K562 (cell line): ENCODE measurements around the gene GNG3. TPM values are rescaled to one million over a fixed set of nuclear protein-coding genes. Genes with fewer than 3 reads are reported as not detected.

Experiments used
- ATAC-seq: fragments of 200-7000 bp; cut with Tn5 transposase; 3 replicates; pipeline ENCODE4 v1.9.1; 2020; ENCODE audit warnings: moderate library complexity
- BruUV-seq: library from RNA; stranded (reverse); fragments of 400-500 nt; replicated peaks from 2 replicates; lab custom pipeline; 2021; lab: Mats Ljungman, UMichigan
- CTCF ChIA-PET: fragments of 300-600 bp; formaldehyde crosslinking; extraction: SDS; loops from one replicate; lab custom pipeline; 2021; ENCODE audit warnings: low intra/inter-chr PET ratio; lab: Yijun Ruan, JAX
- POLR2A ChIA-PET: fragments of 300-600, 350-650 bp; sonication (Branson Sonifier 250); formaldehyde crosslinking; extraction: SDS; loops from one replicate; lab custom pipeline; 2021; ENCODE audit warnings: antibody characterized with exemption, inconsistent platforms; lab: Yijun Ruan, JAX
- DNase-seq, 4 experiments: peaks; one replicate each; pipeline versions ENCODE4 v3.0.0 to v3.0.0-alpha.2; 2011 to 2018; ENCODE audit warnings: low spot score in 3 of 4, mixed read lengths in 3 of 4; ENCODE audit errors: extremely low read depth in 1 of 4
- FAIRE-seq: peaks from 2 replicates; lab custom pipeline; 2011; peaks lifted over from hg19 to GRCh38; lab: Jason Lieb, UNC
- H2AFZ ChIP-seq: 2 replicates; pipeline ENCODE4 v1.6.0; 2011; ENCODE audit warnings: low read depth, low read length, control low read depth, inconsistent platforms
- H3K27ac ChIP-seq: fragments of 200-600 bp; 3 replicates; pipeline ENCODE4 v1.8.0; 2011; ENCODE audit warnings: low read depth, mild to moderate bottlenecking, control low read depth, inconsistent platforms, low read length, moderate library complexity, mixed read lengths; ENCODE audit errors: extremely low read depth
- H3K27me3 ChIP-seq, 2 experiments: fragments of 300-600 bp in 1 of 2; 2 replicates in 1 of 2; 3 replicates in 1 of 2; pipeline versions ENCODE4 v1.6.0 to v1.8.0; 2011; ENCODE audit warnings: inconsistent platforms in 2 of 2, low read length in 2 of 2, mild to moderate bottlenecking in 1 of 2, mixed read lengths in 1 of 2, moderate library complexity in 1 of 2; ENCODE audit not compliant: control insufficient read depth in 2 of 2, insufficient read depth in 2 of 2
- H3K36me3 ChIP-seq: fragments of 300-600 bp; 3 replicates; pipeline ENCODE4 v1.8.0; 2011; ENCODE audit warnings: mild to moderate bottlenecking, low read length, inconsistent platforms; ENCODE audit not compliant: control insufficient read depth, insufficient read depth
- H3K4me1 ChIP-seq, 2 experiments: fragments of 200-600 bp in 1 of 2; replicated peaks in 1 of 2; 2 replicates in 1 of 2; 3 replicates in 1 of 2; pipeline versions ENCODE4 v1.5.1 to v1.8.0; 2011; ENCODE audit warnings: inconsistent platforms in 2 of 2, low read length in 2 of 2, mild to moderate bottlenecking in 1 of 2, mixed read lengths in 1 of 2, moderate library complexity in 1 of 2; ENCODE audit not compliant: control insufficient read depth in 2 of 2, insufficient read depth in 2 of 2
- H3K4me2 ChIP-seq: 2 replicates; pipeline ENCODE4 v1.6.1; 2011; ENCODE audit warnings: low read length, control low read depth, inconsistent platforms, mixed read lengths; ENCODE audit not compliant: insufficient read depth
- H3K4me3 ChIP-seq: fragments of 200-600 bp; sonication (generic), shearing (Covaris generic); 2 replicates; pipeline ENCODE4 v1.5.1; 2016; ENCODE audit warnings: control low read depth, inconsistent platforms
- H3K79me2 ChIP-seq: fragments of 200-600 bp; 3 replicates; pipeline ENCODE4 v1.8.0; 2011; ENCODE audit warnings: low read length, inconsistent platforms; ENCODE audit not compliant: control insufficient read depth, insufficient read depth
- H3K9ac ChIP-seq, 2 experiments: 2 replicates each; pipeline versions ENCODE4 v1.6.0 to v1.6.1; 2011; ENCODE audit warnings: low read depth in 2 of 2, low read length in 2 of 2, control low read depth in 1 of 2, inconsistent platforms in 1 of 2, mild to moderate bottlenecking in 1 of 2, mixed read lengths in 1 of 2; ENCODE audit not compliant: insufficient read depth in 1 of 2
- H3K9me1 ChIP-seq: one replicate; pipeline ENCODE4 v1.6.0; 2011; ENCODE audit warnings: inconsistent platforms, mild to moderate bottlenecking, low read length, moderate library complexity; ENCODE audit not compliant: control insufficient read depth, insufficient read depth
- H3K9me3 ChIP-seq: replicated peaks from 2 replicates; pipeline ENCODE4 v1.5.1; 2011; ENCODE audit warnings: low read depth, low read length, inconsistent platforms; ENCODE audit not compliant: control insufficient read depth, insufficient read depth
- H4K20me1 ChIP-seq: replicated peaks from 2 replicates; pipeline ENCODE4 v1.6.1; 2011; ENCODE audit warnings: low read length, inconsistent platforms, mixed read lengths; ENCODE audit not compliant: control insufficient read depth, insufficient read depth
- ATF3 ChIP-seq, 2 experiments: fragments of 450-650 bp in 1 of 2; sonication (generic) in 1 of 2; formaldehyde crosslinking in 1 of 2; IDR thresholded peaks in 1 of 2; conservative IDR thresholded peaks in 1 of 2; 2 replicates each; pipeline versions ENCODE4 v1.6.1 to v1.8.1; 2016 to 2023; ENCODE audit warnings: mild to moderate bottlenecking in 2 of 2, moderate library complexity in 2 of 2, inconsistent platforms in 1 of 2, missing genetic modification reagents in 1 of 2
- BRD4 ChIP-seq: fragments of 200-600 bp; sonication (generic); IDR thresholded peaks from 2 replicates; pipeline ENCODE4 v1.6.1; 2017; ENCODE audit warnings: inconsistent platforms
- DACH1 ChIP-seq: fragments of 450-650 bp; IDR thresholded peaks from 2 replicates; pipeline ENCODE4 v1.6.1; 2018; ENCODE audit not compliant: partially characterized antibody
- FOXK1 ChIP-seq: sonication (generic); formaldehyde crosslinking; IDR thresholded peaks from 2 replicates; pipeline ENCODE4 v1.8.0; 2022; ENCODE audit warnings: missing genetic modification reagents, mild to moderate bottlenecking, borderline replicate concordance
- MBD2 ChIP-seq: sonication (generic); IDR thresholded peaks from 2 replicates; pipeline ENCODE4 v1.6.1; 2016; ENCODE audit warnings: low read depth, borderline replicate concordance
- MLLT1 ChIP-seq, 2 experiments: fragments of 450-650 bp; IDR thresholded peaks; 2 replicates each; pipeline ENCODE4 v1.6.1; 2016
- MTA2 ChIP-seq: fragments of 450-650 bp; IDR thresholded peaks from 2 replicates; pipeline ENCODE4 v1.6.1; 2016; ENCODE audit warnings: low read depth
- NR2C1 ChIP-seq, 2 experiments: fragments of 450-650 bp; IDR thresholded peaks; 2 replicates each; pipeline ENCODE4 v1.6.1; 2017; ENCODE audit warnings: mild to moderate bottlenecking in 2 of 2, antibody characterized with exemption in 1 of 2, inconsistent platforms in 1 of 2, missing compliant biosample characterization in 1 of 2, missing genetic modification characterization in 1 of 2
- RBM17 ChIP-seq: fragments of 200-400 bp; formaldehyde crosslinking; IDR thresholded peaks from 2 replicates; pipeline ENCODE4 v1.6.1; 2017; ENCODE audit warnings: low read depth, mild to moderate bottlenecking, low read length, borderline replicate concordance
- SRF ChIP-seq, 2 experiments: fragments of 250-450, 450-650 bp in 1 of 2; sonication (Bioruptor Pico) in 1 of 2; sonication (generic) in 1 of 2; formaldehyde crosslinking; IDR thresholded peaks; 2 replicates each; pipeline versions ENCODE4 v1.5.0 to v1.5.1; 2020 to 2022; ENCODE audit warnings: mild to moderate bottlenecking in 1 of 2, missing genetic modification reagents in 1 of 2
- ZNF224 ChIP-seq: sonication (generic); formaldehyde crosslinking; IDR thresholded peaks from 2 replicates; pipeline ENCODE4 v1.8.0; 2022; ENCODE audit warnings: mild to moderate bottlenecking, missing genetic modification reagents
- WGBS: fragments of 100-300 bp; shearing (Covaris generic); methylation state at CpG from one replicate; pipeline ENCODE4 v1.1.6; 2016; ENCODE audit warnings: low coverage, mixed read lengths; ENCODE audit not compliant: insufficient coverage; ENCODE audit errors: missing lambda C conversion rate; 5-methylcytosine and 5-hydroxymethylcytosine counted together
- in situ Hi-C: fragments of 300-500 bp; cut with MboI; formaldehyde crosslinking; loops from 4 replicates; pipeline ENCODE4 v1.15.0; 2018; ENCODE audit warnings: inconsistent platforms, mixed read lengths
- intact Hi-C: fragments of 100-400 bp; cut with micrococcal nuclease; formaldehyde crosslinking; loops from 2 replicates; pipeline ENCODE4 v1.14.2; 2022
- polyA plus RNA-seq, 8 experiments: library from polyadenylated mRNA; depleted of rRNA in 4 of 8; stranded (reverse) in 5 of 8; unstranded in 3 of 8; fragments of >200 nt; fragmentation: Nextera tagmentation in 2 of 8; fragmentation: Illumina TruSeq in 1 of 8; extraction: Ambion mirVana in 2 of 8; extraction: Trizol in 1 of 8; gene quantifications; 2 replicates each; pipeline versions ENCODE4 v1.2.1 to v1.2.3, GENCODE V29; 2011 to 2014; ENCODE audit warnings: inconsistent platforms in 1 of 8, missing spikeins in 1 of 8
- total RNA-seq, 7 experiments: library from RNA; depleted of rRNA in 6 of 7; stranded (reverse); fragments of >200 nt in 6 of 7; fragmentation: Illumina TruSeq in 2 of 7; extraction: Trizol in 2 of 7; gene quantifications; 2 replicates each; pipeline versions ENCODE4 v1.2.1 to v1.2.3, GENCODE V29; 2011 to 2021; ENCODE audit warnings: low replicate concordance in 1 of 7
- TF ChIP-seq, protein P1 (sequence below): fragments of 450-650 bp; IDR thresholded peaks from 2 replicates; pipeline ENCODE4 v1.6.1; 2017; ENCODE audit warnings: antibody characterized with exemption, mild to moderate bottlenecking

The GNG3 gene
- total and polyA plus RNA-seq, 9 of the 15 experiments (the other 6 are each of a cell fraction or from before 2014, with no cell fraction given): 0.07 TPM; not detected in 8

DNA sequence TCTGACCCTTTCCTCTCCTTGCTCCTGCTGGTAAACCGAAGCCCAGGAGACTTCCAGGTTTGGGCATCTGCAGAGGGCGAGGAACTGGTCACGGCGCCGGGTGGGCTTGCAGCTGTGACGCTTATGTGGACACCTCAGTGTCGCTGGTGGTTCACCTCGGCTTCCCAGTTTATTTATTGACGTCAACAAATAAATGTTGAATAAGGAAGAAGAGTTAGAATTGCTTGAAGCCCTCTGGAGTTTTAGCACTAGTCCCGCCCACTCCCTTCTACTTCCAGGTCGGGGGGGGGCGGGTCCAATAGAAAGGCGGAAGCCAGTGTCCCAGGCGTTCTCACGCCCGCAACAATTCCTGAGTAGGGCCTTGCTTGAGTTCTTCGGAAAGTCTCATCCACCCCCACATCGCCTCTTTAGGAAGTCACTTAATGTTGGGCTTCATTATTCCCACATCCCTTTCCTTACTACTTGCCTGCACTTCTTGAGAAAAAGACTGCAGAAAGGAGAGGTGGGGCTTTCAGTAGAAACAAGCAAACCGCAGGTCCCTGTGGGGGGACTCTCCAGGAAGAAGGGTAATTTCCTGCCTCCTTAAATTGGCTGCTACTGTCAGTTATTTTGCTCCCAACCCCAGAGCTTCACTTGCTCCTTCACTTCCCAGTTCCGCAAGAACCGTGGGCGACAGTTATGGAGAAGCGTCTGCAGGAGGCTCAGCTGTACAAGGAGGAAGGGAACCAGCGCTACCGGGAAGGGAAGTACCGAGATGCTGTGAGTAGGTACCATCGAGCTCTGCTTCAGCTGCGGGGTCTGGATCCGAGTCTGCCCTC, 20.9 kb downstream of the GNG3 start, which contains the start of gene TTC9C:
Gene TTC9C (plus strand): TSS at position 316 of the 818 bp plus-strand sequence. CDS start 363 bp downstream, at position 679.
- DNase-seq (peak; percentile 82 to 90 (median 83)), FAIRE-seq (peak; percentile 68), ATAC-seq (peak; percentile 71)
- Histone ChIP-seq H3K9me3 (no peaks in the 10 kb centered on the region), H2AFZ (peak within 1 kb of the TSS; percentile 100), H3K79me2 (peaks cover 65% of the 10 kb centered on the region), H3K36me3 (peaks cover 49% of the 10 kb centered on the region), H4K20me1 (peaks cover 6% of the 10 kb centered on the region; the same call in 1 of the 2 replicates), H3K27me3 (no peaks in the 10 kb centered on the region), H3K4me1 (peaks cover 13 to 19% of the 10 kb centered on the region in 2 experiments; a peak in 4 of 5 replicates), H3K9me1 (no peaks in the 10 kb centered on the region), H3K4me2 (peak within 1 kb of the TSS; percentile 100), H3K4me3 (peak within 1 kb of the TSS; percentile 90), H3K27ac (peak within 1 kb of the TSS; percentile 99), H3K9ac (peak within 1 kb of the TSS; percentile 98 to 100)
- WGBS: under 1% methylated on average over 29 of the region's 29 CpGs
- intact Hi-C loops (loop anchor here (5.0 to 10.0 kb wide), 4 partner anchors 34 to 136 kb away; partner anchors contain the start of genes POLR2G and TUT1), in situ Hi-C loops (no loop called here)
- CTCF ChIA-PET: interaction anchor here (1.1 kb wide), 1 partner anchor 59 kb away, joined by 4 read pairs; the partner anchor contains the start of gene TMEM179B
- BruUV-seq: TSS peak; percentile 83
- POLR2A ChIA-PET: interaction anchor here (0.6 to 4.5 kb wide), 18 partner anchors 14 to 183 kb away, joined by 3 to 31 read pairs (median 5); partner anchors contain the start of genes BSCL2, C11orf98, CSKMT and GNG3
- TF ChIP-seq MBD2: peak; percentile 53; the same call in 1 of the 2 replicates
- no peak for TF ChIP-seq ZNF224 (CRISPR knock-in tag)
- TF ChIP-seq MTA2: peak; percentile 53; the same call in 1 of the 2 replicates
- TF ChIP-seq MLLT1 (IDR thresholded peaks at IDR 0.05): peak in 1 of 2 experiments; percentile 24; a peak in 1 of 4 replicates
- TF ChIP-seq NR2C1 (IDR thresholded peaks at IDR 0.05): peak; percentile 99
- peak; percentile 99 for TF ChIP-seq NR2C1 (tag; IDR thresholded peaks at IDR 0.05)
- TF ChIP-seq SRF (CRISPR knock-in tag; IDR thresholded peaks at IDR 0.05): 0 out of 4 replicates have a peak, but pooled peaks of 1 of the 2 experiments have one; percentile 40
- 0 out of 2 replicates have a peak, but pooled peaks have one; percentile 5 for TF ChIP-seq ATF3 (IDR thresholded peaks at IDR 0.05)
- TF ChIP-seq ATF3 (CRISPR knock-in tag; conservative IDR thresholded peaks at IDR 0.05): no peak
- 0 out of 2 replicates have a peak, but pooled peaks have one; percentile 18 for TF ChIP-seq FOXK1 (CRISPR knock-in tag)
- TF ChIP-seq, protein P1, sequence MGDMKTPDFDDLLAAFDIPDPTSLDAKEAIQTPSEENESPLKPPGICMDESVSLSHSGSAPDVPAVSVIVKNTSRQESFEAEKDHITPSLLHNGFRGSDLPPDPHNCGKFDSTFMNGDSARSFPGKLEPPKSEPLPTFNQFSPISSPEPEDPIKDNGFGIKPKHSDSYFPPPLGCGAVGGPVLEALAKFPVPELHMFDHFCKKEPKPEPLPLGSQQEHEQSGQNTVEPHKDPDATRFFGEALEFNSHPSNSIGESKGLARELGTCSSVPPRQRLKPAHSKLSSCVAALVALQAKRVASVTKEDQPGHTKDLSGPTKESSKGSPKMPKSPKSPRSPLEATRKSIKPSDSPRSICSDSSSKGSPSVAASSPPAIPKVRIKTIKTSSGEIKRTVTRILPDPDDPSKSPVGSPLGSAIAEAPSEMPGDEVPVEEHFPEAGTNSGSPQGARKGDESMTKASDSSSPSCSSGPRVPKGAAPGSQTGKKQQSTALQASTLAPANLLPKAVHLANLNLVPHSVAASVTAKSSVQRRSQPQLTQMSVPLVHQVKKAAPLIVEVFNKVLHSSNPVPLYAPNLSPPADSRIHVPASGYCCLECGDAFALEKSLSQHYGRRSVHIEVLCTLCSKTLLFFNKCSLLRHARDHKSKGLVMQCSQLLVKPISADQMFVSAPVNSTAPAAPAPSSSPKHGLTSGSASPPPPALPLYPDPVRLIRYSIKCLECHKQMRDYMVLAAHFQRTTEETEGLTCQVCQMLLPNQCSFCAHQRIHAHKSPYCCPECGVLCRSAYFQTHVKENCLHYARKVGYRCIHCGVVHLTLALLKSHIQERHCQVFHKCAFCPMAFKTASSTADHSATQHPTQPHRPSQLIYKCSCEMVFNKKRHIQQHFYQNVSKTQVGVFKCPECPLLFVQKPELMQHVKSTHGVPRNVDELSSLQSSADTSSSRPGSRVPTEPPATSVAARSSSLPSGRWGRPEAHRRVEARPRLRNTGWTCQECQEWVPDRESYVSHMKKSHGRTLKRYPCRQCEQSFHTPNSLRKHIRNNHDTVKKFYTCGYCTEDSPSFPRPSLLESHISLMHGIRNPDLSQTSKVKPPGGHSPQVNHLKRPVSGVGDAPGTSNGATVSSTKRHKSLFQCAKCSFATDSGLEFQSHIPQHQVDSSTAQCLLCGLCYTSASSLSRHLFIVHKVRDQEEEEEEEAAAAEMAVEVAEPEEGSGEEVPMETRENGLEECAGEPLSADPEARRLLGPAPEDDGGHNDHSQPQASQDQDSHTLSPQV: 0 out of 2 replicates have a peak, but pooled peaks have one; percentile 47
- 0 out of 2 replicates have a peak, but pooled peaks have one; percentile 38 for TF ChIP-seq BRD4
- no peak for TF ChIP-seq DACH1
- TF ChIP-seq RBM17: no peak
